ENCODE measurements around the gene GTF2A1L.

GRCh38 chr2:48588745-48589144 is 28.9 kb upstream of the GTF2A1L start:
- TF ChIP-seq ZBTB33 (IDR thresholded peaks at IDR 0.05) (no peak), JUND (IDR thresholded peaks at IDR 0.05) (no peak)
